HT-29 (cell line): ENCODE measurements around the gene CCDC27. TPM values are rescaled to one million over a fixed set of nuclear protein-coding genes. Genes with fewer than 3 reads are reported as not detected.

Experiments
- DNase-seq: peaks from one replicate; pipeline ENCODE4 v3.0.0-alpha.2; 2015; ENCODE audit warnings: low spot score
- total RNA-seq: library from RNA; depleted of rRNA; stranded (reverse); fragments of >200 nt; shearing (Covaris generic); gene quantifications from 2 replicates; pipeline ENCODE4 v1.2.3, GENCODE V29; 2014

The CCDC27 gene
- total RNA-seq, 1 experiment from 2014 or later: not detected

DNA sequence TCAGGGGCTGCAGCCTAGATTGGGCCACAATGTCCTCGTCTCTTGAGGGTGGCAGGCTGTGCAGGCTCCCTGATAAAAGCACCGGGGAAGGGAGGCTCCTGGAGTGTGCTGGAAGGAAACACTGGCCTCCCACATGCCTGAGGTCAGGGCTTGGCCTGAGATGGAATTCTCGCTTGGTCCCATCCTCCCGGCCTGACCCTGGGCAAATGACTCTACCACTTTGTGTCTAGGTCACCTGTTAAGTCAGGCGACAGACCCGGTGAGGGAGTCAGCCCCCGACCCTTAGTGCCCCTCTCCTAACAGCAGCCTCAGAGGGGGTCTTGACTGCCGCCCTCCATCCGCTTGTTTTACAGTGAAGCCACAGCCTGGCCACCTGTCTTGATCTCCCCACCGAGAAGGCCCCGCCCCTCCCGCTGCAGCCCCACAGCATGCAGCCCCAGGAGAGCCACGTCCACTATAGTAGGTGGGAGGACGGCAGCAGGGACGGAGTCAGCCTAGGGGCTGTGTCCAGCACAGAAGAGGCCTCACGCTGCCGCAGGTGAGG lies 22.8 kb downstream of the CCDC27 start:
- DNase-seq: no peak

DNA sequence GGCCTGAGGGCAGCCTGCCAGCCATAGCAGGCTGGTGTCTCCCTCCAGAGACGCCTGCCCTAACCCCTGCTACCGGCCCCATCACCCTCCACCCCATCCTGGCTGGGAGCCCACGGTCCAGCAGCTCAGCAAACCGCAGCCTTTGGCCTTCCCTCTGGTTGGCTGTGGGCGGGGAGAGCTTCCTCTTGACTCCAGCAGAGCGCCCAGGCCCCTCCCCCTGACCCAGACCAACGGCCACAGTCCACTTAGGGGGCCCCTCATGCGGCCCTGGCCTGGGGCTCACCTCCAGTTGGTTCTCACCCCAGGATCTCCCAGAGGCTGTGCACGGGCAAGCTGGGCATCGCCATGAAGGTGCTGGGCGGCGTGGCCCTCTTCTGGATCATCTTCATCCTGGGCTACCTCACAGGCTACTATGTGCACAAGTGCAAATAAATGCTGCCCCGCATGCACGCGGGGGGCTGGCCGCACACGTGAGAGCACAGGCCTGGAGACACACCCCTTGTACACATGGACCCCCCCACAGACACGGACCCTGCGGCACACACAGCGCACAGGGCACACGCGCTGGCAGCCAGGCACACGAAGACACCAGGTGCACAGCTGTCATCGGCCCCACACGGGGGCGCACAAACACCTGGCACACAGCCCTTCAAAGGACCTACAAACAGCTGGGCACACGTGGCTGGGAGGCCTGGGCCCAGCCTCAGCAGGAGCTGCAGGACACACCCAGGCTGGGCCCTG lies 23.4 kb downstream of the CCDC27 start:
- DNase-seq: peak; percentile 82

DNA sequence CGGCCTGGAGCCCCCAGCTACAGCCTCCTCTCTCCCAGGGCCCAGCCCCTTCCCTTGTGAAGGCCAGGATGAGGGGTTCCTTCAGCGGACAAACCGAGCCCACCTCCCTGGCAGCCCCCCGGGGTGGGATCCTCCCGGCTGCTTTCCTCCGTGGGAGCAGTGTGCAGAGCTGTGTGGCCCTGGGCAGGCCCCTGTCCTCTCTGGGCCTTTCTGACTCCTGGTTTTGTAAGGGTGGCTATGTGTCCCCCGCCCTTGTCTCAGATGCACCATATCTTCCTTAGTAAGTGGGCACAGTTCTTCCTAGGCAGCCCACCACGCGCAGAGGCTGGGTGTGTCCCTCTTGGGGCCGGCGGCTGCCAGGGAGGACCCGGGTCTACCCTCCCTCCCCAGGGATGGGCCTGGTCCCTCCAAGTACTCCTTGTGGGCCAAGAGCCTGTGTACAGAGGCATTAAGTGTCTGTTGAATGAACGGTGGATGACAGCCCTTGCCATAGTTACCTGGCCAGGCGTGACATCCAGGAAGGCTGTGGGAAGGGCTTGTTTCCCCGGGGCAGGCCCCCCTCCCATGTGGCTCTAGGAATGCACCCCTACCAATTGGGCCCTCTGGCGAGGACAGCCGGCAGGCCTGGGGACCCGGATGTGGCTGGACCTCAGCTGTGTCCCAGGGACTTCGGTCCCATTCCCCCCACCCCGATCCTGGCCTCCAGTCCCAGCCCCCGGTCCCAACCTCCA lies 24.1 kb downstream of the CCDC27 start:
- DNase-seq: no peak

DNA sequence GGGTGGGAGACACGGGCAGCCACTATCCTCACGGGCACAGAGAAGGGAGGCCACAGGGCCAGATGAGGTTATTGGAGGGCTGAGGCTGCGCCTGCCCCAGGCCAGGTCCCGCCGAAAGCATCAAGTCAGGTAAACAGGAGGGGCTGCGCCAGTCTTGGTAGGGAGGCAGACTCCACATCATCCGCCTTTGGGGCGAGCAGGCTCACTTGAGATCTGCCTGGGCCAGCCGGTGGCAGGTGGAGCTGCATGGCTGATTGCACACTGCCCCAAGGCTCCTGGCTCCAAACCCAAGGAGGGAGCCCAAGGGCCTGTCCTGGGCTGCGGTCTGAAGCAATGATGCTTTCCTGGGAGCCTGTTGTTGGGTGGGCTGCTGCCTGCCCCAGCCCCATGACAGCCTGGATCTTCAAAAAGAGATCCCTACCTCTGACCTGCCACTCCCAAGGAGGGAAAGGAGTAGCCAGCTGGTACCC lies 24.9 kb downstream of the CCDC27 start:
- DNase-seq: no peak

DNA sequence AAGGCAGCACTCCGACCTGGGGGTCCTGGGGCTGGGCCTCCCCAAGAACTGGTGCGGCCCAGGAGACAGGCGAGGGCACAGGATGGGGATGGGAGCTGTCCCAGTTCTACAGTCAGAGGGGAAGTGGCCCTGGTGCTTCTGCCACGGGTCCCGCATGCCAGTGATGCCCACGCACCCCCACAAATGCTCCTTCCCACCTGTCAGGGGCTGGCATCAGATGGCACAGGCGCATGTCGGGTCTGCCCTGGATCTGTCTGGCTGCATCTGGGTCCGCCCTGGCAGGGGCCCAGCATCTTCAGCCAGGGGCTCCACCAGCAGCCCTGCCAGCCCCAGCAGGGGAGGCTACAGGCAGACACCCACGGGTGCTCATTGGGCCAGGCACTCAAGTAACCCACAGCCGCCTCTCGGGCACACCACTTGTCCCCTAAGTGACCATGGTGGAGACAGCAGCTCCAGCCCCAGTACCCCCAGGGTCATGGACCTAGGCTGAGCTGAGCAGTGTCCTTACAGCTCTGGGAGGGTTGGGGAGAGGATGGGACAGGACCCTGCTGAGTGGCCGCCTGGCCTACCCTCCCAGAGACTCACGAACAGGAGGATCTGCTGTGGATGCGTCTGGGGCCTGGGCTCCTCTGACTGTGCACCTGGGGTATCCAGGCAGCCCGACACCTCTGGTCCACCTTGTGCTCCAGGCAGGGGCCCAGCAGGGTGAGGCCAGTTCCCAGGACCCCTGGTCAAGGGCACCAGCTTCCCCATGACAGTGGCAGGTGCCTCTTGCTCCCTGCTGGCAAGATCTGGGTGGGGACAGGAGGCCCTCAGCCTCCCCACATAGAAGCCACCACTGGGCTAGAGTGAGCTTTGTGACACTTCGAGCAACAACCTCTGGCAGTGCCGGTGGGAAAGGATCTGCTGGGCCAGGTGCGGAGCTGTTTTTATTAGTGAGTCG lies 25.7 kb downstream of the CCDC27 start:
- DNase-seq: no peak

DNA sequence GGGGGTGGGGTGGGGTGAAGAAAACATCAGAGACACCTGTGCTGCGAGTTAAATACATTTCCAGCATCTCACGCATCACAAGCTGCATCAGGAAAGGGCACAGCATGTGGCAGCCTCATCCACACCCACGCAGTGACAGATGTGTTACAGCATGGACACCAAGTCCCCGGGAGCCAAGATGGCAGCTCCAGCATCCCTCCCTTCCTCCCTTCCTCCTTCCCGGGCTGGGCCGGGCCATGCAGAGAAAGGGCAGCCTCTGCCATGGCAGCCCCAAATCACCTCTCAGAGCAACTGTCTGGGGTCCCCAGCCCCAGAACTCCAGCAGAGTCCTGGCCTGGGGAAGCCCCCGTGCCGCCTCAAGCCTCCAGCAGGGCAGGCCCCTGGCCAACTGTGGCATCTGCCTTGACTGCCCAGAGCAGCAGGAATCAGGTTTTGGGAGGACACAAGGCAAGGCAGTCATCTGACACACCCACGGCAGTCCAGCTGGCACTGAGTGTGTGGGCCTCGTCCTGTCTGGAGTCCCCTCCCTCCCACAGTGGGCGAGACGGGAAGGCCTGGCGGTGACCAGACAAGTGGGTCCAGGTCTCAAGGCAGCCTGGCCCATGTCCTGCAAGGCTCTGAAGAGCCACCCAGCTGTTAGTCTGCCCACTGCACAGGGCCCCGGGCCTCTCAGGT lies 26.5 kb downstream of the CCDC27 start:
- no peak for DNase-seq

DNA sequence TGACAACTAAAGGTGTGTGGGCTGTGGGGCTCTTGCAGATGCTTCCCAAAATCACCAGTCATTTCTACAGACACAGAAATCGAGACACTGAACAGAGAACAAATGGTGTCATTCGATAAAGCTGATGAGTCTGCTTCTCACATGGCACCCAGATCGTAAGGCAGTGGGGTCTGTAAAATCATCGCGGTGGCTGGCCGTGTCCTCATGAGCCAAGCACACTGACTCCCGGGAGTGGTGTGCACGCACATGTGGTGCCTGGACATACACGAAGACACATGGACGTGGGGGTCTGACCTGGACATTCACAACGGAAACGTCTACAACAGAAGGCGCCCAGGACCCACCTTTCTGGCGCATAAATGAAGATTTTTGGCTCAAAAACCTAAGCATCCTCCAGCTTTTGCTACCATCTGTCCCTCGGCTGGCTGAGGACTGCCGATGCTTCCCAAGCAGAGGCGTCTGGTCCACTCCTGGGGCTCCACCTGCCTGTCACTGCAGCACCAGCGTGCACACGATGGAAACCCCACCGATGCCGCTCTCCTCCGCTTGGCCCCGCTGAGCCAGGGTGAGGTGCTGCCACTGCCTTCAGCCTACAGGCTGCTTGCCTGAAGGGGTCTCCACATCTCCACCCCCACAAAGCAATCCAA lies 27.1 kb downstream of the CCDC27 start:
- no peak for DNase-seq

DNA sequence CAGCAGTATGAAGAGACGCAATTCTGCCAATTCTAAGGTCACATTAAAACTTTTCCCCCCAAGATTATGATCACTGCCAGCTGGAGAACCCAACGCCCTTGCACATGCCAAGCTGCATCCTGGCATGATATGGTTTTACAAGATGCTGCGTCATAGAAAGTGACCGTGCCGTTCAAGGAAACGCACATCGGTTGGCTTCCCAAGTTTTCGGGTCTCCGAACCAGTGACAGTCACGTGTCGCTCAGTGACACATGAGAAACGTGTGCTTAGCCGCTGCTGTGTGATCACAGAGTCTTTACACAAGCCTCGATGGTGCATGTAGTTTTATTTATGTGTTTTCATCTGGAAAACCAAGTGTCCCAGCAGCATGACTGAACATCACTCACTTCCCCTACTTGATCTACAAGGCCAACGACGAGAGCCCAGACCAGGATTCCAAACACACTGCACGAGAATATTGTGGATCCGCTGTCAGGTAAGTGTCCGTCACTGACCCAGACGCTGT lies 27.7 kb downstream of the CCDC27 start:
- DNase-seq: no peak

DNA sequence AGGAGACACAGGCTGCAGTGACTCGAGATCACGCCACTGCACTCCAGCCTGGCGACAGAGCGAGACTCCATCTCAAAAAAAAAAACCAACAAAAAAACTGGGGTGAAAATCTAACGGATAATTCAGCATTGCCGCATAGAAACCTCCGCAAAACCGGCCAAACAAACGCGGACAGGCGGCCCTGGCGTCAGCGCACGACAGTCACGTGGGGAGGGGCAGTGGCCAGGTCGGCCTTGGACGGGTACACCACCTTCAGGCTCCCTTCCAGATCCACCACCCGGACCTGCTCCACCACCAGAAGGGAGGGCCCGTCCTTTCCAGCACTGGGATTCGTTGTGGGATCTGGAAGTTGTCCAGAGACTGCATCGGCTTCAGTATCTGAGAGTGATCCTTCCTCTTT lies 28.7 kb downstream of the CCDC27 start:
- no peak for DNase-seq

DNA sequence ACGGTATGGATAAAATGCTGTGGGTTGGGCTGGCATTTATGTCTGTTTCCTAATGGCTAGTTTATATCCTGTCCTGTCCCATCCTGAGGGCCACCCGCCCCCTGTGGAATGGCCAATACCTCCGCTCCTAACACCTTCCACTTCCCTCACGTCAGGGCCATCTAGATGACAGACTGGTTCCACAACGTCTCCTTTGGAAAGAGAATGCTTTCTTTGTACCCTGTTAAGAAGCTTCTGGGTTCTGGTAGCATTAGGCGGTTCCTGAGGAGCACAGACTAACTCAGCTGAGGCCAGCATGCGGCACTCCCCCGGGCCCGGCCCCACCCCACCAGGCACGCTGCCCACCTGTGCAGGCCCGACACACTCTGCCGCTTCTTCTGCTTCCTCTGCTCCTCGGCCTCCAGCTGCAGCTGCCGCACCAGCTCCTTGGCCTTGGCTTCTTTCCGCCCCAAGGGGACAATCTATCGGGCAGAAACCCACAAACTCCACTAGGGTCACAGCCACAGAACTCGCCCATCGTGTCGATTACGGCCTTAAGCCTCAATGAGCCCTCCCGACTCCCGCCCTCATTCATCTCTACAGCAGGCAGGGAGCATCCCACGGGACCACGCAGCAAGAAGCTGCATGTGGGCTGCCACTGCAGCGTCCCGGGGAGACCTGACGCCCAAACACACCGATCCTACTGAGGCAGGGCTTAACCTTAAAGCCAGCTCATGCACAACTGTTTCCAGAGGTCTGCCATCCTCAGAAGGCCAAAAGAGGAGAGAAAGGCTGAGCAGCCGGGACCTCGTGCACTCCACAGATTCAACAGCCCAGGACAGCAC lies 31.6 kb downstream of the CCDC27 start:
- DNase-seq: no peak

DNA sequence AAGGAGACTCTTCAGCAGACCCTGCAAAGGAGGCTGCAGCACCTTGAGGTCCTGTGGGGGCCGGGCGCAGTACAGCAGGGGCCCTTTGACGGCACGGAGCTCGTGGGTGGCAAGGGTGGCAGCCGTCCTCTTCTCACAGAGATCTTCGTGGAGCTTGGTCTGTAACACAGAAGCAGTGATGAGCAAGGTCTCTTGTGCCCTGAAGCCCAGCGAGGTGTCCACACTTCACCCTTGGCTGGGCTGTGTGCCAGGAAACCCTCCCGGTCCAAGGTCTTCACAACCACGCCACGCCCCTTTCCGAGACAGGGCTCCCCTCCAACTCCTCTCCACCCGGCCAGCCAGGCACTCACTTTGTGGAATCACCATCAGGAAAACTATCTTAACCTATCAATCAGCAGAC lies 32.8 kb downstream of the CCDC27 start:
- DNase-seq: peak; percentile 42

DNA sequence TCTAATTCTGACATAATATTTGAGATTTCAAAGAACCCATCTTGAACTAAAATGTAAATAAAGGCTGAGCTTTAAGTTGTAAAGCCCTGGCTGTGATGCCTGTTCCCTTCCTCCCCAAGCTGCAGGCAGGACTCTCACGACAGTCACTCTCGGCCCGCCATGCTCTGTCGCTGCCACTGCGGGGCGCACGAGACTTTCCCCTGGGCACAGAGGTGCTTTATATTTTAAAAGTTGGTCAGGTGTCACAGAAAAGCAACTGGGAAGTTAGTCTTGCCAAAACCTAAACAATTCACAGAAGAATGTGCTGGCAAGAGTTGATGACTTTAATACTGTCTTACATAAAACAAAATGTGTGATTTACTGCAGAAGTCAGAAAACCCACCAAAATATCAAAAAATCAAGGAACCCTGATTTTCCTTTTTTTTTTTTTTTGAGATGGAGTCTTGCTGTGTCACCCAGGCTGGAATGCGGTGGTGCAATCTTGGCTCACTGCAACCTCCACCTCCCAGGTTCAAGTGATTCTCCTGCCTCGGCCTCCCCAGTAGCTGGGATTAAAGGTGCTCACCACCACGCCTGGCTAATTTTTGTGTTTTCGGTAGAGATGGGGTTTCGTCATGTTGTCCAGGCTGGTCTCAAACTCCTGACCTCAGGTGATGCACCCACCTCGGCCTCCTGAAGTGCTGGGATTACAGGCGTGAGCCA lies 33.4 kb downstream of the CCDC27 start:
- DNase-seq: peak; percentile 64

DNA sequence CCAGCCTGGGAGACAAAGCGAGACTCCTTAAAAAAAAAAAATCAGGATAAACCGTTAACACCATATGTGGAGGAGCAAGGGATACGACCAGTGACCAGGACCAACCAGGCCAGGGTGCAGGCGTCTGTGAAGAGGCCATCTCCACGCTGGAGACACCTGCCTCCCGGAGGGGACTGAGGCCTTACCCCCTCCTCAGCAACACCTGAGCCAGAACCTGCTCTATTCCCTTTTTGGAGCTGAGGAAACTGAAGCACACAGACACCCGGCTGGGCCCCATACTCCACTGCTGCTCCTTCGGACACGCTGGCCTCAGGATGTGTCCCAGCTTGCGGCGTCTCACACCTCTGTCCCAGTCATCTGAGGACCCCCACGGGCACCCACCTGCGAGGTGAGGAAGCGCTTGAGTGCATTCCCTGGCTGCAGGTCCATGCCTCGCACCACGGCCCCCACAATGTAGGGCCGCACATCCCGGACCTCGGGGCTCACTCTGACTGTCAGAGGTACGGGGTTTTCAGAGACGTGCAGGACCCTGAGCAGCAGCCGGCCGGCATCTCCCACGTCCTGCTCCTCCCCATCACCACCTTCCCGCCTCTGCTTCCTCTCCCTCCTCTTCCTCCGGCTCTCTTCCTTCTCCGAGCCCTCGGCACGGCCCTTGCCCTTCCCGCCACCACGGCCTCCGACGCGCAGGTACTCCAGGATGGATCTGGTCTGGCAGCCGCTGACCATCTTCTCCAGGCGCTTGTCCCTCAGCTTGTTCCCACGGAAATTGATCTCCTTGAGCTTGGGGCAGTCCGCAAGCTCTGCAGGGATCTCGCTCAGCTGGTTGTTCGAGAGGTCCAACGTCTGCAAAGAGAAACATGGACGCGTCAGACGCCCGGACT lies 34.5 kb downstream of the CCDC27 start:
- DNase-seq: no peak

DNA sequence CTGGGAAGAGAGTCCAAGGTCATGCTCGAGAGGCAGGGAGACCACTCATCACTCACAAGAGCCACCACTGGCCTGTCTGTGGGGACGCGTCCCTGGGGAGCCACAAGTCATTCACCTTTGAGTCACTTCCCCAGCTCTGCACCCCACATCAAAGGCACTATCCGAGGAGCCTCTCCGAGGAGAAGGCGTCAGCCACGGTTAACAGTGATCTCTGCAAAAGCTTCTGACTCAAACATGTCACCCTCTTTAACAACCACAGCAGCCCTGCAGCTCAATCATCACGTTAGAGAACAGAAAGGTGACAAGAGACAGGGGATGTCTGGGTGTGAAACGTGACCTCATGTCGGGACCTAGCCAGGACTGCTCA lies 35.1 kb downstream of the CCDC27 start:
- no peak for DNase-seq

DNA sequence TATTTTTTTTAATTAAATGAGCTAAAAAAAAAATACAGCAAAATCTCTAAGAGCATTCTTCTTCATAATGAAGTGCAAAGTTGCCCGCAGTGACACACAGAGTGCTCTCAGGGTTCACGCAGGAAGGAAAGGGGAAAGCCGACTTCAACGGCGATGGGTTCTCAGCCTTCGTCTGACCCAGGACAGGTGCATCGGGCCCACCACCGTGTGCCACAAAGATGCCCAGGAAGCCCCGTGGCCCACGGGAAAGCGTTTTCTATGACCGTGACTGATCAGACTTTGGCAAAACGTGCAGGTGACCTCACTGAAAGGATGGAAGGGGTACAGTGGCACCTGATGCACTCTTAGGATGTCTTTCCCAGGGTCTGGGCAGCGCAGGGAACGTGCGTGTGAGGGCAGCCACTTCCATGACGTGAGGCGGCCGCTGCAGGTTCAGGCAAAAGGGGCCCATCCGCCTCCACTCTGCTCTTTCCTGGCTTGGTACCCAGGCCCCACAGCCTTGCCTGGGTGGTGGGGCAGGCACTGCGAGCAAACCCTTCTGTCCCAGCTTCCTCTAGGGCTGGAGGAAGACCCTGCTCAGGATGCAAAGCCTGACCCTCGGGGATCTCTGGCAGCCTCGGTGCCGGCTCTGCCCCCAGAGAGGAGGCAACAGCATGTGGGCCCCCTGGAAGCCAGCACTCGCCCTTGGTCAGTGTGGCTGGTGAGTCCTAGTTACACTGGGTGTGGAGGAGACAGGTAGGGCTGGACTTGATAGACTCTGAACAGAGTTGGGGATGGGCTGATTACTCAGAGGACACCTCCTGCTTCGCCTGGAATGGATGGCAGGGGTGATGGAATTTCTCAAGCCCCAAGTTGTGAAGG lies 35.7 kb downstream of the CCDC27 start:
- no peak for DNase-seq

DNA sequence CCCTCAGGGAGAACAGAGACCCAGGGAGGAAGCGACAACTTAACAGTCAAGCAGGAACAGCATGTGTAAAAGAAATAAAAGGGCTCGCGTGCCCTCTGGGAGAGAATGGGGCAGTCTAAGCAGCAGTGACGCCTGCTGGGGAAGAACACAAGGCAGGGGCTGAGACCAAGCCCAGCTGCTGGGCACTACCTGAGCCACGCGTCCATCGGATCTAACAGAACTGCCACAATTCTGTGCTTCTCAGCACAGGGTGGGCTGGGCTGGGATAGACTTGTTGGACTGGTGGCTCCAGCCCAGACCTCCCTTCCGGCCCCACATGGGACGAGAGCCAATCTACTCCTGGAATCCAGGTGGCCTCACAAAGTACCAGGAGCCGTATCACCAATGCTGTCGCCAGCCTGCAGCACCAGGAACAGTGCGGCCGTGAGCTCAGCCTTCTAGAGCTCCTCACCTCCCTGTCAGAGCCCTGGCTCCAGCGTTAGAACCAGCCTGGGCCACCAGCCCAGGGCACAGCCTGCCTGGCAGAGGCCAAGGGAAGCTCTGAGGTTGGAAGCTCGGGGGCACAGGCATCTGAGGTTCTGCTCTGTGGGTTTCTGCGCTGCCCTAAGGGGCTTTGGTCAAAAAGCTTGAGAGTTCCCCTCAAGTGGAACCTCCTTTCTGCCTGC lies 36.6 kb downstream of the CCDC27 start:
- no peak for DNase-seq
